HepG2 (cell line): ENCODE data around the gene HDLBP. TPM values are rescaled to one million over a fixed set of nuclear protein-coding genes. Genes with fewer than 3 reads are reported as not detected.

Experiments used
- AHR ChIP-seq: IDR thresholded peaks from 2 replicates; pipeline ENCODE4 v1.6.1; 2018; ENCODE audit warnings: missing genetic modification reagents, missing compliant biosample characterization
- AKAP8 ChIP-seq: sonication (generic); formaldehyde crosslinking; IDR thresholded peaks from 2 replicates; pipeline ENCODE4 v1.5.1; 2020; ENCODE audit warnings: mild to moderate bottlenecking, missing genetic modification reagents
- ASH2L ChIP-seq: fragments of 300-600, 200-600 bp; sonication (generic); IDR thresholded peaks from 2 replicates; pipeline ENCODE4 v1.7.0; 2017; ENCODE audit warnings: low read depth, mild to moderate bottlenecking, moderate library complexity, mixed read lengths, low read length; ENCODE audit not compliant: insufficient read length
- BATF2 ChIP-seq: sonication (generic); formaldehyde crosslinking; IDR thresholded peaks from 2 replicates; pipeline ENCODE4 v1.8.0; 2022; ENCODE audit warnings: mild to moderate bottlenecking, missing genetic modification reagents, moderate library complexity
- DNMT3B ChIP-seq: conservative IDR thresholded peaks from 2 replicates; pipeline ENCODE4 v1.6.1; 2016; ENCODE audit warnings: missing biosample characterization, control low read depth
- EEA1 ChIP-seq: sonication (generic); formaldehyde crosslinking; IDR thresholded peaks from 2 replicates; pipeline ENCODE4 v1.5.1; 2020; ENCODE audit warnings: mild to moderate bottlenecking, missing genetic modification reagents, borderline replicate concordance
- HMGA1 ChIP-seq: sonication (generic); formaldehyde crosslinking; conservative IDR thresholded peaks from 2 replicates; pipeline ENCODE4 v1.4.0; 2020; ENCODE audit warnings: missing genetic modification reagents
- HOXA3 ChIP-seq: sonication (generic); formaldehyde crosslinking; IDR thresholded peaks from 2 replicates; pipeline ENCODE4 v1.5.0; 2020; ENCODE audit warnings: missing genetic modification reagents
- KMT2B ChIP-seq: IDR thresholded peaks from 2 replicates; pipeline ENCODE4 v1.6.1; 2016; ENCODE audit warnings: missing genetic modification reagents, missing compliant biosample characterization
- MIXL1 ChIP-seq: IDR thresholded peaks from 2 replicates; pipeline ENCODE4 v1.6.1; 2016
- MYC ChIP-seq: sonication (generic); formaldehyde crosslinking; IDR thresholded peaks from 2 replicates; pipeline ENCODE4 v1.9.0; 2021; ENCODE audit warnings: missing genetic modification reagents, borderline replicate concordance
- MZF1 ChIP-seq: sonication (generic); formaldehyde crosslinking; IDR thresholded peaks from 2 replicates; pipeline ENCODE4 v1.8.1; 2023; ENCODE audit warnings: mild to moderate bottlenecking, missing genetic modification reagents, borderline replicate concordance
- NBN ChIP-seq: fragments of 450-650 bp; conservative IDR thresholded peaks from 2 replicates; pipeline ENCODE4 v1.6.1; 2017
- PAWR ChIP-seq: sonication (generic); formaldehyde crosslinking; IDR thresholded peaks from 2 replicates; pipeline ENCODE4 v1.4.0; 2020; ENCODE audit warnings: missing genetic modification reagents, mild to moderate bottlenecking, borderline replicate concordance
- POLR2A ChIP-seq, 2 experiments: IDR thresholded peaks; 2 replicates each; pipeline ENCODE4 v1.6.1; 2011; ENCODE audit warnings: low read depth in 2 of 2, low read length in 2 of 2, mild to moderate bottlenecking in 1 of 2, moderate library complexity in 1 of 2; ENCODE audit not compliant: insufficient read depth in 1 of 2
- PRPF4 ChIP-seq: fragments of 200-400 bp; formaldehyde crosslinking; IDR thresholded peaks from 2 replicates; pipeline ENCODE4 v1.6.1; 2016; ENCODE audit warnings: low read length, low read depth; ENCODE audit not compliant: poor library complexity, severe bottlenecking
- SMC3 ChIP-seq: IDR thresholded peaks from 2 replicates; pipeline ENCODE4 v1.6.1; 2011; ENCODE audit warnings: low read length, improper control_type of control experiment
- SPEN ChIP-seq: sonication (generic); formaldehyde crosslinking; IDR thresholded peaks from 2 replicates; pipeline ENCODE4 v1.5.1; 2020; ENCODE audit warnings: low read depth, mild to moderate bottlenecking, missing genetic modification reagents
- SRSF9 ChIP-seq: fragments of 200-400 bp; formaldehyde crosslinking; IDR thresholded peaks from 2 replicates; pipeline ENCODE4 v1.6.1; 2018; ENCODE audit warnings: borderline replicate concordance, mild to moderate bottlenecking, low read depth, low read length; ENCODE audit not compliant: insufficient read depth, poor library complexity, severe bottlenecking
- TAF1 ChIP-seq: sonication (generic); formaldehyde crosslinking; IDR thresholded peaks from 2 replicates; pipeline ENCODE4 v1.4.0; 2020; ENCODE audit warnings: missing genetic modification reagents
- TARDBP ChIP-seq: sonication (generic); formaldehyde crosslinking; IDR thresholded peaks from 2 replicates; pipeline ENCODE4 v1.8.0; 2022; ENCODE audit warnings: mild to moderate bottlenecking, missing genetic modification reagents
- ZFP82 ChIP-seq: sonication (generic); formaldehyde crosslinking; IDR thresholded peaks from 2 replicates; pipeline ENCODE4 v1.5.1; 2020; ENCODE audit warnings: mild to moderate bottlenecking, missing genetic modification reagents, borderline replicate concordance
- ZGPAT ChIP-seq: IDR thresholded peaks from 2 replicates; pipeline ENCODE4 v1.6.1; 2016; ENCODE audit warnings: mild to moderate bottlenecking
- ZNF225 ChIP-seq: sonication (generic); formaldehyde crosslinking; IDR thresholded peaks from 2 replicates; pipeline ENCODE4 v1.4.0; 2020; ENCODE audit warnings: mild to moderate bottlenecking, missing genetic modification reagents
- ZNF549 ChIP-seq: sonication (generic); formaldehyde crosslinking; IDR thresholded peaks from 2 replicates; pipeline ENCODE4 v1.5.0; 2020; ENCODE audit warnings: missing genetic modification reagents
- ZNF564 ChIP-seq: sonication (generic); formaldehyde crosslinking; IDR thresholded peaks from 2 replicates; pipeline ENCODE4 v1.8.1; 2023; ENCODE audit warnings: mild to moderate bottlenecking, missing genetic modification reagents
- ZNF589 ChIP-seq: sonication (generic); formaldehyde crosslinking; conservative IDR thresholded peaks from 2 replicates; pipeline ENCODE4 v1.8.0; 2022; ENCODE audit warnings: mild to moderate bottlenecking, moderate library complexity, missing genetic modification reagents
- ZNF615 ChIP-seq: sonication (generic); formaldehyde crosslinking; IDR thresholded peaks from 2 replicates; pipeline ENCODE4 v1.5.0; 2020; ENCODE audit warnings: mild to moderate bottlenecking, missing genetic modification reagents, borderline replicate concordance
- ZNF7 ChIP-seq: IDR thresholded peaks from 2 replicates; pipeline ENCODE4 v1.6.1; 2016; ENCODE audit warnings: missing biosample characterization, missing genetic modification reagents
- ZNF761 ChIP-seq: sonication (generic); formaldehyde crosslinking; conservative IDR thresholded peaks from 2 replicates; pipeline ENCODE4 v1.4.0; 2020; ENCODE audit warnings: mild to moderate bottlenecking, missing genetic modification reagents
- ZNF841 ChIP-seq: sonication (generic); formaldehyde crosslinking; IDR thresholded peaks from 2 replicates; pipeline ENCODE4 v1.8.1; 2023; ENCODE audit warnings: missing genetic modification reagents, borderline replicate concordance
- polyA plus RNA-seq, 8 experiments: library from polyadenylated mRNA; depleted of rRNA in 3 of 8; stranded (reverse) in 7 of 8; unstranded in 1 of 8; fragments of >200 nt; fragmentation: Illumina TruSeq in 4 of 8; extraction: Trizol in 4 of 8; gene quantifications; 2 replicates each; pipeline versions ENCODE4 v1.2.1 to v1.2.3, GENCODE V29; 2011 to 2016; ENCODE audit warnings: low read depth in 4 of 8, missing spikeins in 1 of 8, mixed read lengths in 1 of 8; ENCODE audit not compliant: insufficient read depth in 1 of 8
- total RNA-seq, 5 experiments: library from RNA; depleted of rRNA; stranded (reverse); fragments of >200 nt; fragmentation: Illumina TruSeq; extraction: Trizol; gene quantifications; 2 replicates each; pipeline ENCODE4 v1.2.3, GENCODE V29; 2016; ENCODE audit warnings: low read depth in 1 of 5

Gene HDLBP
- total and polyA plus RNA-seq, 2 of the 13 experiments (the other 11 are each of a cell fraction or from before 2014, with no cell fraction given), result 464 to 707 TPM

- TF ChIP-seq MYC (CRISPR knock-in tag) (peak; percentile 80), SRSF9 (no peak), SMC3 (no peak), ZNF564 (CRISPR knock-in tag) (no peak), ZNF841 (CRISPR knock-in tag) (no peak), NBN (no peak), PRPF4 (no peak), SPEN (CRISPR knock-in tag) (peak; percentile 80), ZNF225 (CRISPR knock-in tag) (peak; percentile 31), HOXA3 (peak; percentile 78), EEA1 (no peak), ZFP82 (CRISPR knock-in tag) (no peak), POLR2A (IDR thresholded peaks at IDR 0.05; ENCODE audit: insufficient read depth in 1 of 2, low read depth in 2 of 2, low read length in 2 of 2) (no peak; a peak in 1 of 4 replicates), MIXL1 (peak; percentile 24; the same call in 1 of the 2 replicates), ASH2L (peak; percentile 77), ZNF549 (CRISPR knock-in tag) (peak; percentile 68; the same call in 1 of the 2 replicates), ZNF589 (CRISPR knock-in tag) (no peak), DNMT3B (CRISPR knock-in tag) (peak; percentile 87; the same call in 1 of the 2 replicates), TAF1 (no peak), ZNF7 (CRISPR knock-in tag) (no peak), MZF1 (CRISPR knock-in tag) (no peak), ZNF615 (no peak), PAWR (CRISPR knock-in tag) (no peak; the same call in 1 of the 2 replicates), BATF2 (CRISPR knock-in tag) (no peak), AHR (CRISPR knock-in tag) (no peak), KMT2B (CRISPR knock-in tag) (peak; percentile 67; the same call in 1 of the 2 replicates), HMGA1 (CRISPR knock-in tag) (no peak), AKAP8 (CRISPR knock-in tag) (peak; percentile 93), TARDBP (CRISPR knock-in tag) (no peak; the same call in none of the 2 replicates), ZNF761 (CRISPR knock-in tag) (no peak; the same call in none of the 2 replicates), ZGPAT (peak; percentile 78)
Observed at GRCh38 chr2:241224018-241224850, 91.2 kb downstream of the HDLBP start (continued).
